ENCODE measurements around the gene SUMO1. TPM values are rescaled to one million over a fixed set of nuclear protein-coding genes. Genes with fewer than 3 reads are reported as not detected.

SUMO1 gene
- total and polyA plus RNA-seq, 10 of the 15 experiments (the other 5 are each of a cell fraction or from before 2014, with no cell fraction given): 105 to 458 (median 199) TPM

DNA sequence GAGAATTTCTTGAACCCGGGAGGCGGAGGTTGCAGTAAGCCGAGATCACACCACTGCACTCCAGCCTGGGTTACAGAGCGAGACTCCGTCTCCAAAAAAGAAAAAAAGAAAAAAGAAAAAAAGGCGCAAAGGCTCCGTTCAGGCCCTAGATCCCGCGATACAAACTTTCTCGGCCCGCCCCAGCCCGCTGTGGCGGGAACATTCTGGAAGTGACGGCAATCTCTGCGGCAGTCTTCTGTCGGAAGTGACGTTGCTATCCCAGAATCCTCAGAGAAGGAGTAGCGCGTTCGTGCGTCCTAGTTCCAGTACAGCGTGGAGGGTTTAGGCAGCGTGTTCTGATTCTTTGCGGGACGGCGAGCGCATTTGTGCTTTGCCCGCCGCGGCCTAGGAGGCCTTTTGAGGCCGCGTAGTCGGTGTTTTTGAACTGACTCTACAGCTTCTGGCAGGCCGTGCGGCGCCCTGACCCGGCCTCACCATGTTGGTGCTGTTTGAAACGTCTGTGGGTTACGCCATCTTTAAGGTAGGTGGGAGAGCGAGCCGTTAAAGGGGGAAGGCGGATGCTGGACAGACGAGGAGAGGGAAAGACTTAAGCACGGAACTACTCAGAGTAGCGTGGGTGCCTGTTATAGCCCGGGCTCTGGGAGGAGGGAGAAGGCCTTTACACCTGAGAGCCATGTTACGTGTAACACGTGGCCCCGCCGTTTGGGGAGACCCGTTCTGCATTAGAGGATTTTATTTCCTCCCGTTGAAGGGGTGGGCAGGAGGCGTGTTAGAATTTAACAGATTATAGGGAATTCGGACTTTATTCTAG, 27.3 kb upstream of the SUMO1 start, which contains the start of gene NOP58 (continued):
- TF ChIP-seq, protein P1, sequence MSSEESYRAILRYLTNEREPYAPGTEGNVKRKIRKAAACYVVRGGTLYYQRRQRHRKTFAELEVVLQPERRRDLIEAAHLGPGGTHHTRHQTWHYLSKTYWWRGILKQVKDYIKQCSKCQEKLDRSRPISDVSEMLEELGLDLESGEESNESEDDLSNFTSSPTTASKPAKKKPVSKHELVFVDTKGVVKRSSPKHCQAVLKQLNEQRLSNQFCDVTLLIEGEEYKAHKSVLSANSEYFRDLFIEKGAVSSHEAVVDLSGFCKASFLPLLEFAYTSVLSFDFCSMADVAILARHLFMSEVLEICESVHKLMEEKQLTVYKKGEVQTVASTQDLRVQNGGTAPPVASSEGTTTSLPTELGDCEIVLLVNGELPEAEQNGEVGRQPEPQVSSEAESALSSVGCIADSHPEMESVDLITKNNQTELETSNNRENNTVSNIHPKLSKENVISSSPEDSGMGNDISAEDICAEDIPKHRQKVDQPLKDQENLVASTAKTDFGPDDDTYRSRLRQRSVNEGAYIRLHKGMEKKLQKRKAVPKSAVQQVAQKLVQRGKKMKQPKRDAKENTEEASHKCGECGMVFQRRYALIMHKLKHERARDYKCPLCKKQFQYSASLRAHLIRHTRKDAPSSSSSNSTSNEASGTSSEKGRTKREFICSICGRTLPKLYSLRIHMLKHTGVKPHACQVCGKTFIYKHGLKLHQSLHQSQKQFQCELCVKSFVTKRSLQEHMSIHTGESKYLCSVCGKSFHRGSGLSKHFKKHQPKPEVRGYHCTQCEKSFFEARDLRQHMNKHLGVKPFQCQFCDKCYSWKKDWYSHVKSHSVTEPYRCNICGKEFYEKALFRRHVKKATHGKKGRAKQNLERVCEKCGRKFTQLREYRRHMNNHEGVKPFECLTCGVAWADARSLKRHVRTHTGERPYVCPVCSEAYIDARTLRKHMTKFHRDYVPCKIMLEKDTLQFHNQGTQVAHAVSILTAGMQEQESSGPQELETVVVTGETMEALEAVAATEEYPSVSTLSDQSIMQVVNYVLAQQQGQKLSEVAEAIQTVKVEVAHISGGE (CRISPR knock-in tag; IDR thresholded peaks at IDR 0.05): no peak
- TF ChIP-seq, protein P2, sequence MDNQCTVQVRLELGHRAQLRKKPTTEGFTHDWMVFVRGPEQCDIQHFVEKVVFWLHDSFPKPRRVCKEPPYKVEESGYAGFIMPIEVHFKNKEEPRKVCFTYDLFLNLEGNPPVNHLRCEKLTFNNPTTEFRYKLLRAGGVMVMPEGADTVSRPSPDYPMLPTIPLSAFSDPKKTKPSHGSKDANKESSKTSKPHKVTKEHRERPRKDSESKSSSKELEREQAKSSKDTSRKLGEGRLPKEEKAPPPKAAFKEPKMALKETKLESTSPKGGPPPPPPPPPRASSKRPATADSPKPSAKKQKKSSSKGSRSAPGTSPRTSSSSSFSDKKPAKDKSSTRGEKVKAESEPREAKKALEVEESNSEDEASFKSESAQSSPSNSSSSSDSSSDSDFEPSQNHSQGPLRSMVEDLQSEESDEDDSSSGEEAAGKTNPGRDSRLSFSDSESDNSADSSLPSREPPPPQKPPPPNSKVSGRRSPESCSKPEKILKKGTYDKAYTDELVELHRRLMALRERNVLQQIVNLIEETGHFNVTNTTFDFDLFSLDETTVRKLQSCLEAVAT (IDR thresholded peaks at IDR 0.05): peak; percentile 88
- TF ChIP-seq CREM (IDR thresholded peaks at IDR 0.05; ENCODE audit: low read depth): peak; percentile 98
- peak; percentile 95 for TF ChIP-seq LARP7 (IDR thresholded peaks at IDR 0.05)
- TF ChIP-seq TCF3 (IDR thresholded peaks at IDR 0.05; ENCODE audit: borderline replicate concordance, insufficient read depth, low read depth, low read length): peak; percentile 68; the same call in 1 of the 2 replicates
- TF ChIP-seq, protein P3, sequence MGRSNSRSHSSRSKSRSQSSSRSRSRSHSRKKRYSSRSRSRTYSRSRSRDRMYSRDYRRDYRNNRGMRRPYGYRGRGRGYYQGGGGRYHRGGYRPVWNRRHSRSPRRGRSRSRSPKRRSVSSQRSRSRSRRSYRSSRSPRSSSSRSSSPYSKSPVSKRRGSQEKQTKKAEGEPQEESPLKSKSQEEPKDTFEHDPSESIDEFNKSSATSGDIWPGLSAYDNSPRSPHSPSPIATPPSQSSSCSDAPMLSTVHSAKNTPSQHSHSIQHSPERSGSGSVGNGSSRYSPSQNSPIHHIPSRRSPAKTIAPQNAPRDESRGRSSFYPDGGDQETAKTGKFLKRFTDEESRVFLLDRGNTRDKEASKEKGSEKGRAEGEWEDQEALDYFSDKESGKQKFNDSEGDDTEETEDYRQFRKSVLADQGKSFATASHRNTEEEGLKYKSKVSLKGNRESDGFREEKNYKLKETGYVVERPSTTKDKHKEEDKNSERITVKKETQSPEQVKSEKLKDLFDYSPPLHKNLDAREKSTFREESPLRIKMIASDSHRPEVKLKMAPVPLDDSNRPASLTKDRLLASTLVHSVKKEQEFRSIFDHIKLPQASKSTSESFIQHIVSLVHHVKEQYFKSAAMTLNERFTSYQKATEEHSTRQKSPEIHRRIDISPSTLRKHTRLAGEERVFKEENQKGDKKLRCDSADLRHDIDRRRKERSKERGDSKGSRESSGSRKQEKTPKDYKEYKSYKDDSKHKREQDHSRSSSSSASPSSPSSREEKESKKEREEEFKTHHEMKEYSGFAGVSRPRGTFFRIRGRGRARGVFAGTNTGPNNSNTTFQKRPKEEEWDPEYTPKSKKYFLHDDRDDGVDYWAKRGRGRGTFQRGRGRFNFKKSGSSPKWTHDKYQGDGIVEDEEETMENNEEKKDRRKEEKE (IDR thresholded peaks at IDR 0.05): no peak
- TF ChIP-seq FOXK2 (IDR thresholded peaks at IDR 0.05): peak; percentile 42; the same call in 1 of the 2 replicates
- peak; percentile 49 for TF ChIP-seq RUNX3 (IDR thresholded peaks at IDR 0.05; ENCODE audit: low read length)
- TF ChIP-seq, protein P4, sequence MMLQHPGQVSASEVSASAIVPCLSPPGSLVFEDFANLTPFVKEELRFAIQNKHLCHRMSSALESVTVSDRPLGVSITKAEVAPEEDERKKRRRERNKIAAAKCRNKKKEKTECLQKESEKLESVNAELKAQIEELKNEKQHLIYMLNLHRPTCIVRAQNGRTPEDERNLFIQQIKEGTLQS (IDR thresholded peaks at IDR 0.05; ENCODE audit: borderline replicate concordance, extremely low read depth, low read depth, low read length): no peak
- TF ChIP-seq PML (IDR thresholded peaks at IDR 0.05; ENCODE audit: low read length): peak; percentile 98
- no peak for TF ChIP-seq CBX3 (IDR thresholded peaks at IDR 0.05; ENCODE audit: borderline replicate concordance, low read depth)
- TF ChIP-seq STAT3 (IDR thresholded peaks at IDR 0.05; ENCODE audit: low read depth, low read length): no peak
- TF ChIP-seq RB1 (IDR thresholded peaks at IDR 0.05; ENCODE audit: borderline replicate concordance): peak; percentile 95; the same call in 1 of the 2 replicates
- TF ChIP-seq EGR1 (IDR thresholded peaks at IDR 0.05; ENCODE audit: borderline replicate concordance in 1 of 2, low read depth in 2 of 2, low read length in 2 of 2): peak in 1 of 2 experiments; percentile 22; a peak in 1 of 3 replicates
- peak; percentile 97 for TF ChIP-seq SMAD5 (IDR thresholded peaks at IDR 0.05; ENCODE audit: low read depth)
- peak; percentile 99 for TF ChIP-seq POLR2A (IDR thresholded peaks at IDR 0.05; ENCODE audit: low read depth, low read length)
- peak; percentile 8; the same call in 1 of the 2 replicates for TF ChIP-seq MEF2A (IDR thresholded peaks at IDR 0.05; ENCODE audit: insufficient read depth, low read depth, low read length)
- TF ChIP-seq, protein P5, sequence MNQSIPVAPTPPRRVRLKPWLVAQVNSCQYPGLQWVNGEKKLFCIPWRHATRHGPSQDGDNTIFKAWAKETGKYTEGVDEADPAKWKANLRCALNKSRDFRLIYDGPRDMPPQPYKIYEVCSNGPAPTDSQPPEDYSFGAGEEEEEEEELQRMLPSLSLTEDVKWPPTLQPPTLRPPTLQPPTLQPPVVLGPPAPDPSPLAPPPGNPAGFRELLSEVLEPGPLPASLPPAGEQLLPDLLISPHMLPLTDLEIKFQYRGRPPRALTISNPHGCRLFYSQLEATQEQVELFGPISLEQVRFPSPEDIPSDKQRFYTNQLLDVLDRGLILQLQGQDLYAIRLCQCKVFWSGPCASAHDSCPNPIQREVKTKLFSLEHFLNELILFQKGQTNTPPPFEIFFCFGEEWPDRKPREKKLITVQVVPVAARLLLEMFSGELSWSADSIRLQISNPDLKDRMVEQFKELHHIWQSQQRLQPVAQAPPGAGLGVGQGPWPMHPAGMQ (IDR thresholded peaks at IDR 0.05; ENCODE audit: borderline replicate concordance): 0 out of 2 replicates have a peak, but pooled peaks have one; percentile 57
- TF ChIP-seq SPI1 (IDR thresholded peaks at IDR 0.05; ENCODE audit: borderline replicate concordance, insufficient read depth, low read depth, low read length): no peak
- peak; percentile 64 for TF ChIP-seq SMAD1 (IDR thresholded peaks at IDR 0.05; ENCODE audit: low read depth, partially characterized antibody)
